GM12874 (cell line): Measurements from ENCODE around the gene STK11.

ENCODE experiments used
- TF ChIP-seq, protein P1 (sequence below): IDR thresholded peaks from 2 replicates; pipeline ENCODE4 v1.5.1; 2011; ENCODE audit warnings: low read depth, mild to moderate bottlenecking, control low read depth, low read length, moderate library complexity; ENCODE audit not compliant: insufficient read depth

Gene STK11

DNA sequence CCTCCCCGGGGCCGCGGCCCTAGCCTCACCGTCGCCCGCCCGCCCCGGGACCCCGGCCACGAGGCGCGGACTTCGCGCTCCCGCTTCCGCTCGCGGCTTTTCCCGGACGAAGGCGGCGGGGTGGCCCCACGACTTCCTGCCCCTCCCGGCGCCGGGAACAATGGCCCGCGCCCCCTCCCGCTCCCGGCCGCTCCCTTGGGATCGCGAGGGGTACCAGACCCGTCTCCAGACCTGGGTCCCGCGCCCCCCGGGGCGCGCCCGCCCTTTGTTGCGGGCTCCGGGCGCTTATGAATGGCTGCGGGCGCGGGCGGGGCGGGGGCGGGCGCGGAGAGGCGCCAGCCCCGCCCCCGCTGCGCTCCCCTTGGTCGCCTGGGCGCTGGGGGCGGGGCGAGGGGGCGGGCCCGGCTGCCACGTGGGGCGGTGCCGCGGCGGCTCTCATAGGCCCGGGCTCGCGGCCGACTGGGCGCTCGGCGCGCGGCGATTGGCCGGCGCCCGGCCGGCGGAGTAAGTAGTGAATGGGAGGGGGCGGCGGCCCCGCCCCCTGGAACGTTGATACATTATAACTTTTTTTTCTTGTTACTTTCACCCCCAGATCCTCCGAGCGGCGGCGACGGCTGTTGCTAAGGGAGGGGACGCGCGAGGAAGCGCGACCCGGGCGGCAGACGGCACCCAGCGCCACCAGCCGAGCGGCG, 43.9 kb downstream of the STK11 start:
- TF ChIP-seq, protein P1, sequence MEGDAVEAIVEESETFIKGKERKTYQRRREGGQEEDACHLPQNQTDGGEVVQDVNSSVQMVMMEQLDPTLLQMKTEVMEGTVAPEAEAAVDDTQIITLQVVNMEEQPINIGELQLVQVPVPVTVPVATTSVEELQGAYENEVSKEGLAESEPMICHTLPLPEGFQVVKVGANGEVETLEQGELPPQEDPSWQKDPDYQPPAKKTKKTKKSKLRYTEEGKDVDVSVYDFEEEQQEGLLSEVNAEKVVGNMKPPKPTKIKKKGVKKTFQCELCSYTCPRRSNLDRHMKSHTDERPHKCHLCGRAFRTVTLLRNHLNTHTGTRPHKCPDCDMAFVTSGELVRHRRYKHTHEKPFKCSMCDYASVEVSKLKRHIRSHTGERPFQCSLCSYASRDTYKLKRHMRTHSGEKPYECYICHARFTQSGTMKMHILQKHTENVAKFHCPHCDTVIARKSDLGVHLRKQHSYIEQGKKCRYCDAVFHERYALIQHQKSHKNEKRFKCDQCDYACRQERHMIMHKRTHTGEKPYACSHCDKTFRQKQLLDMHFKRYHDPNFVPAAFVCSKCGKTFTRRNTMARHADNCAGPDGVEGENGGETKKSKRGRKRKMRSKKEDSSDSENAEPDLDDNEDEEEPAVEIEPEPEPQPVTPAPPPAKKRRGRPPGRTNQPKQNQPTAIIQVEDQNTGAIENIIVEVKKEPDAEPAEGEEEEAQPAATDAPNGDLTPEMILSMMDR: no peak

- TF ChIP-seq, protein P1: no peak
Observed at GRCh38 chr19:1249990-1250436, 44.4 kb downstream of the STK11 start.

DNA sequence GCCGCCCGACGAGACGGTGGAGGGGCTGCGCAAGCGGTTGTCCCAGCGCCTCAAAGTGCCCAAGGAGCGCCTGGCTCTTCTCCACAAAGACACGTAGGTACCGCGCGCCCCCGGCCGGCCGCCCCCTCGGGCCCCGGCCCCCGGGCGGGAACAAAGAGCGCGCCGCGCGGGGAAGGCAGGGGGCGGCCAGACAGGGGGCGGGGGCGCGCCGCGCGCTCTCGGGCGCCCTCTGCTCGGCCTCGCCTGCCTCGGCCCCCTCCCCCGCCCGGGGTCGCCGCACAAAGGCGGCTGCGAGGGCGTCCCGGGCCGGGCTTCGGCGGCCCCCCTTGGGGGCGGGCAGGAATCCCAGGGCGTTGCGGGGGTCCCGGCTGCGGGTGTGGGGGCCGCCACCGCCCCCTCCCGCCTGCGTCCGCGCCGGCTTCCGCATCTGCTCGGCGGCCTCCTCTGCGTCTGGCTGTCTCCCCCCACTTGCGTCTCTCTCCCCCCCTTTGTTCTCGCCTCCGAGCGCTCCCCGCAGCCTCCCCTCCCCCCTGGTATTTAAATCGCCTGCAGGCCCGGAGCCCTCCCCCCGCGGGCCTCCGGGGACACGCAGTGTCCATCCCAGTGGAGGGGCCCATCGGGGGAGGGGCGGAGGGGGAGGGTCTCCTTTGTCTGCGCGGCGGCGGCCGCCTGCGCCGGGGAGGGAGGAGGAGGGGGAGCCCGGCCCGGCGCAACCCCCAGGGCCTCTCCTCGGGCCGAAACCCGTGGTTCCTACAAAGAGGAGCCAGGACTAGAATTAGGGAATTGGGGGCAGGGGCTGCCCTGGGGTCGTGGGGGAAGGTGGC, 45.1 kb downstream of the STK11 start:
- TF ChIP-seq, protein P1: no peak

- TF ChIP-seq, protein P1: no peak
Observed at GRCh38 chr19:1251330-1252220, 46.0 kb downstream of the STK11 start.

DNA sequence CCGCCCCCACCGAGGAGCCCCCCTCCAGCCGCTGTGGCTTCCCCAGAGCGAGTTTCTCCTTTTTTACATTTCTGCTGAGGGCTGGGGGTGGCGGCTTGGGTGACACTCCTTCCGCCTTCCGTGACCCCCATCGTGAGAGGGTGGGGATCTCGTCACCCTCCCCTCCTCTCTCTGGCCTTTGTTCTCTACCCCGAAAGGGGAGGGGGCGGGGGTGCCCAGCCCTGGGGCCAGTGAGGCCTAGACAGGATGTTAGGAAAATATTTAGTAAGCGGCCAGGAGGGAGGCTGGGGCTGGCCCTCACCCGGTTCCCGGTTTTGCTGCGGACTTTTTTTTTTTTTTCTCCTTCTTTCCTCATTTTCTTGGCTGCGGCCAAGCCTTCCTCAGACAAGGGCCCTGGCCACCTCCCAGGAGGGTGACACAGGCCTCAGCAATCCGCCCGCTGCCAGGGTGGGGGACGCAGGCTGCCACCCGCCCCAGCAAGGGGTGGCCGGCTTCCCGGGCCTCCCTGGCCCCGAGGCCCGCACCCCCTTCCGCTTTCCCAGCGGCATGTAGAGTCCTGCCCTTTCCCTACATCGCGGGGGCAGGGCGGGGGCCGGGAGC, 46.7 kb downstream of the STK11 start:
- TF ChIP-seq, protein P1: no peak

GRCh38 chr19:1252821-1253513, 47.4 kb downstream of the STK11 start:
- TF ChIP-seq, protein P1: 0 out of 2 replicates have a peak, but pooled peaks have one; percentile 20
